ENCODE measurements around the gene GPR17. TPM values are rescaled to one million over a fixed set of nuclear protein-coding genes. Genes with fewer than 3 reads are reported as not detected.

Gene GPR17
- total and polyA plus RNA-seq, 9 of the 15 experiments (the other 6 are each of a cell fraction or from before 2014, with no cell fraction given) = not detected

DNA sequence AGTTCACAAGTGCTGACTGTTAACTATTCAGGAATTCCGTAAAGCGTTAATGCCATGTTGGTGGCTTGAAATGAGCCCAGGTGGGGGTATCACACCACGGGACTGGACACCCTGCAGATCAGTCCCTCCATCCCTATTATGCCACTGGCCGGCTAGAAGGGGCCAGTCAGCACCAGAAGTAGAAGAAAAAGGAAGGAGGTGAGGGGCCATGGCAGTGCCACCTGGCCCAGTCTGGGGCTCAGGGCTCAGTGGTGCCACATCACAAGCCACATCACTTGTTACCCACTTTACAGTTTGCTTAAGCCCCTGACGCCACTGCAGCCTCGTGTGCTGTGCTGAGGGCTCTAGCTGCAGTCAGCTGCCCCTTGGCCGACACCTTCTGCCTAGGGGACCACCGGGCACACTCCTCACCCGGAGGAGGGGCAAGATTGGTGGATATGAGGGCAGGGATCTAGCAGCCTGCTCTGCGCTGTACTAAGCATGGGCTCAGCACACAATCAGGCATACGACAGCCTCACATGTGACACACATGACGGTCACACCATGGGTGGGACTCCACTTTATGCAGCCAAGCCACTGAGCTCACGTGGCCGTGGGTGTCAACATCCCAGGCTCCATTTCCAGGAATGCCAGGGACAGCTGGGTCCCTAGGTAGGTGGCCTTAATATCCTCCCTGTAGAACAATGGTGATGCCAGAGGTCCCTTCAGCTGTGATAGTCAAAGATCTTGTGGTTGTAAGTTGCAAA is 25.8 kb downstream of the GPR17 start:
- Histone ChIP-seq H3K36me3 (ENCODE audit: control insufficient read depth, insufficient read depth, low read length) (no peaks in the 10 kb centered on the region), H3K9me3 (replicated peaks; ENCODE audit: control insufficient read depth, insufficient read depth, low read depth, low read length) (no peaks in the 10 kb centered on the region), H3K4me2 (ENCODE audit: insufficient read depth, low read length) (no peak overlapping the region), H3K27ac (ENCODE audit: extremely low read depth, low read depth, low read length) (no peak overlapping the region), H3K4me1 (replicated peaks in 1 of 2; ENCODE audit: control insufficient read depth in 2 of 2, insufficient read depth in 2 of 2, low read length in 2 of 2) (peaks cover 0 to 17% of the 10 kb centered on the region in 2 experiments; a peak in 2 of 5 replicates), H4K20me1 (replicated peaks; ENCODE audit: control insufficient read depth, insufficient read depth, low read length) (0 out of 2 replicates have a peak, but pooled peaks cover 7% of the 10 kb centered on the region), H3K27me3 (ENCODE audit: control insufficient read depth in 2 of 2, insufficient read depth in 2 of 2, low read length in 2 of 2) (peaks cover 53 to 57% of the 10 kb centered on the region in 2 experiments), H3K79me2 (ENCODE audit: control insufficient read depth, insufficient read depth, low read length) (no peaks in the 10 kb centered on the region), H3K9ac (ENCODE audit: insufficient read depth in 1 of 2, low read depth in 2 of 2, low read length in 2 of 2) (no peak overlapping the region), H3K4me3 (no peak overlapping the region), H2AFZ (ENCODE audit: low read depth, low read length) (no peak overlapping the region), H3K9me1 (ENCODE audit: control insufficient read depth, insufficient read depth, low read length) (peaks cover 3% of the 10 kb centered on the region)
- in situ Hi-C loops (cut with MboI) (no loop called here), intact Hi-C loops (cut with micrococcal nuclease) (no loop called here)
- 1% methylated on average over 14 of the region's 14 CpGs for WGBS (ENCODE audit: insufficient coverage, low coverage, missing lambda C conversion rate)
- TF ChIP-seq SAP30 (IDR thresholded peaks at IDR 0.05; ENCODE audit: borderline replicate concordance, insufficient read depth, low read depth, low read length, poor library complexity, severe bottlenecking) (no peak), NCOA2 (IDR thresholded peaks at IDR 0.05; ENCODE audit: partially characterized antibody in 2 of 2) (no peak), ZNF282 (CRISPR knock-in tag; IDR thresholded peaks at IDR 0.05) (no peak), CSDE1 (IDR thresholded peaks at IDR 0.05) (no peak), MTA1 (IDR thresholded peaks at IDR 0.05; ENCODE audit: borderline replicate concordance) (no peak), LARP7 (IDR thresholded peaks at IDR 0.05) (no peak), HMG20B (CRISPR knock-in tag; IDR thresholded peaks at IDR 0.05) (no peak), ZNF408 (CRISPR knock-in tag; IDR thresholded peaks at IDR 0.05; ENCODE audit: low read depth) (no peak), LEF1 (IDR thresholded peaks at IDR 0.05) (no peak)
- FAIRE-seq (no peak), DNase-seq (ENCODE audit: extremely low read depth in 1 of 4, low spot score in 3 of 4) (no peak), ATAC-seq (no peak)
- POLR2A ChIA-PET = interaction anchor here (0.6 kb wide), 1 partner anchor 381 kb away, joined by 3 read pairs; no protein-coding TSS in a partner anchor
- CTCF ChIA-PET (ENCODE audit: low intra/inter-chr PET ratio) = no interaction called here
- BruUV-seq (replicated peaks) = no TSS peak

All from K562 (cell line).